OCI-LY1 (cell line): ENCODE measurements around the gene AQR.

ENCODE experiments used
- H2AFZ ChIP-seq: fragments of 200-600 bp; sonication (generic), shearing (Covaris generic); 2 replicates; pipeline ENCODE4 v1.6.0; 2014; ENCODE audit warnings: antibody characterized with exemption, mild to moderate bottlenecking, low read length
- H3F3A ChIP-seq: fragments of 200-600 bp; sonication (generic), shearing (Covaris generic); 2 replicates; pipeline ENCODE4 v1.6.0; 2014; ENCODE audit warnings: mild to moderate bottlenecking, antibody characterized with exemption, low read length, moderate library complexity; ENCODE audit not compliant: insufficient read depth
- H3K27ac ChIP-seq: fragments of 200-600 bp; sonication (generic); 2 replicates; pipeline ENCODE4 v1.5.1; 2014; ENCODE audit warnings: low read length, mixed run types, mild to moderate bottlenecking, low read depth; ENCODE audit not compliant: poor library complexity, severe bottlenecking
- H3K27me3 ChIP-seq: fragments of 200-600 bp; sonication (generic); 2 replicates; pipeline ENCODE4 v1.6.0; 2014; ENCODE audit warnings: antibody characterized with exemption, mild to moderate bottlenecking, low read length, moderate library complexity; ENCODE audit not compliant: insufficient read depth
- H3K36me3 ChIP-seq: fragments of 200-600 bp; sonication (generic); 2 replicates; pipeline ENCODE4 v1.6.1; 2014; ENCODE audit warnings: mild to moderate bottlenecking, antibody characterized with exemption, low read length, moderate library complexity, mixed read lengths; ENCODE audit not compliant: insufficient read depth
- H3K4me1 ChIP-seq: fragments of 200-600 bp; sonication (generic); 2 replicates; pipeline ENCODE4 v1.5.1; 2014; ENCODE audit warnings: mild to moderate bottlenecking, low read length, moderate library complexity; ENCODE audit not compliant: insufficient read depth, severe bottlenecking
- H3K4me2 ChIP-seq: fragments of 200-600 bp; sonication (generic), shearing (Covaris generic); 2 replicates; pipeline ENCODE4 v1.6.1; 2014; ENCODE audit warnings: low read length
- H3K4me3 ChIP-seq: fragments of 200-600 bp; sonication (generic); 2 replicates; pipeline ENCODE4 v1.5.1; 2014; ENCODE audit warnings: low read length, low read depth, mild to moderate bottlenecking, mixed read lengths; ENCODE audit not compliant: poor library complexity, severe bottlenecking
- H3K79me2 ChIP-seq: fragments of 200-600 bp; shearing (Covaris generic); 2 replicates; pipeline ENCODE4 v1.6.1; 2016; ENCODE audit warnings: mixed run types, low read length, mixed read lengths; ENCODE audit not compliant: insufficient read depth
- H3K9ac ChIP-seq: fragments of 200-600 bp; sonication (generic), shearing (Covaris generic); 2 replicates; pipeline ENCODE4 v1.6.1; 2014; ENCODE audit warnings: mild to moderate bottlenecking, low read length, mixed read lengths
- H3K9me2 ChIP-seq: fragments of 200-600 bp; sonication (generic), shearing (Covaris generic); 2 replicates; pipeline ENCODE4 v1.6.1; 2014; ENCODE audit warnings: low read depth, mild to moderate bottlenecking, low read length, mixed read lengths
- H3K9me3 ChIP-seq: fragments of 200-600 bp; shearing (Covaris generic); 2 replicates; pipeline ENCODE4 v1.6.1; 2014; ENCODE audit warnings: low read length, mixed read lengths
- H4K20me1 ChIP-seq: fragments of 200-600 bp; sonication (generic), shearing (Covaris generic); 2 replicates; pipeline ENCODE4 v1.6.0; 2016; ENCODE audit warnings: mild to moderate bottlenecking, low read length; ENCODE audit not compliant: insufficient read depth
- EZH2 ChIP-seq: fragments of 200-600 bp; sonication (generic), shearing (Covaris generic); IDR thresholded peaks from 2 replicates; pipeline ENCODE4 v1.8.0; 2017; ENCODE audit warnings: borderline replicate concordance, mixed run types, mild to moderate bottlenecking, antibody characterized with exemption, low read length, moderate library complexity, mixed read lengths
- TF ChIP-seq, protein P1 (sequence below): fragments of 200-600 bp; sonication (generic), shearing (Covaris generic); IDR thresholded peaks from 2 replicates; pipeline ENCODE4 v1.5.1; 2017; ENCODE audit warnings: mild to moderate bottlenecking, antibody characterized with exemption, low read length, moderate library complexity, mixed read lengths

Gene AQR

DNA sequence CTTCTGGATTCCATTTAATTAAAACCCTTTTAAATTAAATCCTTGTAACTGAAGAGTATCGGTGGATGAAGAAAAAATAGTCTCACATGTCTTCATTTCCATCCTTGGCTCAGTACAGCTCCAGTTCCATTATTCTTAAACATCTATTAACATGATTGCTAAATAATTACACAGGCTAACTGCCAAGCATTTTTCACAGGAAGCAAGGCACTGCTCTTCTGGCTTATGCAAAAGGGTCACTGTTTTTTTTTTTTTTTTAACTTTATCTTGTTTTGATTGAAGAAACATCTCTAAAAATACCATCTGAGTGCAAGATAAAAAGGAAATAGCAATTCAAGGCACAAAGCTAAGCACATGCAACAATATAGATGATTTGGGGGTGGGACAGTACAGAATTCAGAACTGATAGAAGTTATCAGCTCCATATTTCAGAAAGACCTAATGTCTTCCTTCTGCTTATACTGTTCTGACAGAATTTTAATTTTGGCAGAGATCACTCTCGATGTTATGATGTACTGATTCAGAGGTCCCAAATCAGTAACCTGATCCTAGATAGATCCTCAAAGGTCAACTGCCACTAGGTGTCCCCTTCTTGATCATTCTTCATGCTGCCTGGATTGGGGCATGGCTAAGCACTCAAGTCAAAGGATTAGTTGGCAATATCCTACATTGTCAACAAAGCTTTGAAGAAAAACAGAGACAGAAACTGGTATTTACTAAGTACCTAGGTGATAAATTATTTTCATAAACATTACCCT lies 116.4 kb downstream of the AQR start:
- Histone ChIP-seq H3F3A (no peaks in the 10 kb centered on the region), H3K4me1 (peaks cover 5% of the 10 kb centered on the region), H2AFZ (no peak overlapping the region), H3K27me3 (no peaks in the 10 kb centered on the region), H3K9me3 (no peaks in the 10 kb centered on the region), H3K9ac (no peak overlapping the region), H3K4me3 (no peak overlapping the region), H4K20me1 (no peaks in the 10 kb centered on the region), H3K9me2 (no peaks in the 10 kb centered on the region), H3K36me3 (peaks cover 38% of the 10 kb centered on the region), H3K4me2 (no peak overlapping the region), H3K27ac (no peak overlapping the region), H3K79me2 (no peaks in the 10 kb centered on the region)
- no peak for TF ChIP-seq EZH2
- TF ChIP-seq, protein P1, sequence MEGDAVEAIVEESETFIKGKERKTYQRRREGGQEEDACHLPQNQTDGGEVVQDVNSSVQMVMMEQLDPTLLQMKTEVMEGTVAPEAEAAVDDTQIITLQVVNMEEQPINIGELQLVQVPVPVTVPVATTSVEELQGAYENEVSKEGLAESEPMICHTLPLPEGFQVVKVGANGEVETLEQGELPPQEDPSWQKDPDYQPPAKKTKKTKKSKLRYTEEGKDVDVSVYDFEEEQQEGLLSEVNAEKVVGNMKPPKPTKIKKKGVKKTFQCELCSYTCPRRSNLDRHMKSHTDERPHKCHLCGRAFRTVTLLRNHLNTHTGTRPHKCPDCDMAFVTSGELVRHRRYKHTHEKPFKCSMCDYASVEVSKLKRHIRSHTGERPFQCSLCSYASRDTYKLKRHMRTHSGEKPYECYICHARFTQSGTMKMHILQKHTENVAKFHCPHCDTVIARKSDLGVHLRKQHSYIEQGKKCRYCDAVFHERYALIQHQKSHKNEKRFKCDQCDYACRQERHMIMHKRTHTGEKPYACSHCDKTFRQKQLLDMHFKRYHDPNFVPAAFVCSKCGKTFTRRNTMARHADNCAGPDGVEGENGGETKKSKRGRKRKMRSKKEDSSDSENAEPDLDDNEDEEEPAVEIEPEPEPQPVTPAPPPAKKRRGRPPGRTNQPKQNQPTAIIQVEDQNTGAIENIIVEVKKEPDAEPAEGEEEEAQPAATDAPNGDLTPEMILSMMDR, result no peak

GRCh38 chr15:34851751-34852150 lies 117.8 kb downstream of the AQR start:
- Histone ChIP-seq H4K20me1 (no peaks in the 10 kb centered on the region), H3K36me3 (peaks cover 27% of the 10 kb centered on the region), H3K27ac (no peak overlapping the region), H3K4me3 (no peak overlapping the region), H3K79me2 (no peaks in the 10 kb centered on the region), H3K9me2 (no peaks in the 10 kb centered on the region), H3K9me3 (no peaks in the 10 kb centered on the region), H3K9ac (no peak overlapping the region), H3K4me2 (no peak overlapping the region), H3K4me1 (peaks cover 5% of the 10 kb centered on the region), H3F3A (no peaks in the 10 kb centered on the region), H3K27me3 (no peaks in the 10 kb centered on the region), H2AFZ (no peak overlapping the region)
- no peak for TF ChIP-seq EZH2
- TF ChIP-seq, protein P1, result no peak

GRCh38 chr15:34851007-34851406 lies 118.5 kb downstream of the AQR start:
- no peak for TF ChIP-seq EZH2
- TF ChIP-seq, protein P1, result no peak
- Histone ChIP-seq H3K27me3 (no peaks in the 10 kb centered on the region), H3K4me1 (peaks cover 5% of the 10 kb centered on the region), H3K4me3 (no peak overlapping the region), H3K79me2 (no peaks in the 10 kb centered on the region), H3K9ac (no peak overlapping the region), H3K27ac (no peak overlapping the region), H2AFZ (no peak overlapping the region), H3K9me2 (no peaks in the 10 kb centered on the region), H3F3A (no peaks in the 10 kb centered on the region), H3K4me2 (no peak overlapping the region), H3K36me3 (peaks cover 19% of the 10 kb centered on the region), H3K9me3 (no peaks in the 10 kb centered on the region), H4K20me1 (no peaks in the 10 kb centered on the region)
